Neuronal stem cell (in vitro differentiated cells): Measurements from ENCODE around the gene RBFOX2.

Source experiments
- DNase-seq: peaks from one replicate; pipeline ENCODE4 v3.0.0-alpha.2; 2013; ENCODE audit warnings: low spot score
- H2AFZ ChIP-seq: one replicate; pipeline ENCODE4 v1.6.1; 2013; ENCODE audit warnings: mild to moderate bottlenecking, low read length, inconsistent platforms
- H2AK5ac ChIP-seq: 2 replicates; pipeline ENCODE4 v1.6.1; 2013; ENCODE audit warnings: low read depth, mild to moderate bottlenecking, inconsistent platforms, low read length, moderate library complexity, mixed read lengths
- H2BK120ac ChIP-seq: 2 replicates; pipeline ENCODE4 v1.6.1; 2013; ENCODE audit warnings: low read depth, mild to moderate bottlenecking, inconsistent platforms, low read length, moderate library complexity, mixed read lengths
- H2BK12ac ChIP-seq: one replicate; pipeline ENCODE4 v1.6.1; 2013; ENCODE audit warnings: low read length, inconsistent platforms
- H2BK15ac ChIP-seq: 2 replicates; pipeline ENCODE4 v1.6.1; 2013; ENCODE audit warnings: mild to moderate bottlenecking, low read length, inconsistent platforms, mixed read lengths
- H2BK5ac ChIP-seq: one replicate; pipeline ENCODE4 v1.6.1; 2013; ENCODE audit warnings: inconsistent platforms, mild to moderate bottlenecking, low read length, moderate library complexity
- H3K14ac ChIP-seq: one replicate; pipeline ENCODE4 v1.6.1; 2013; ENCODE audit warnings: low read length, inconsistent platforms
- H3K18ac ChIP-seq: 2 replicates; pipeline ENCODE4 v1.6.1; 2013; ENCODE audit warnings: low read length, inconsistent platforms
- H3K23ac ChIP-seq: 2 replicates; pipeline ENCODE4 v1.6.1; 2013; ENCODE audit warnings: low read depth, mild to moderate bottlenecking, mixed read lengths, low read length, inconsistent platforms; ENCODE audit not compliant: poor library complexity
- H3K27ac ChIP-seq: replicated peaks from 3 replicates; pipeline ENCODE4 v1.5.1; 2013; ENCODE audit warnings: low read length, inconsistent platforms
- H3K27me3 ChIP-seq, 3 experiments: 2 replicates each; pipeline ENCODE4 v1.6.1; 2013; ENCODE audit warnings: low read length in 3 of 3, mild to moderate bottlenecking in 2 of 3, inconsistent platforms in 1 of 3, low read depth in 1 of 3, mixed read lengths in 1 of 3, moderate library complexity in 1 of 3; ENCODE audit not compliant: control insufficient read depth in 3 of 3, insufficient read depth in 3 of 3
- H3K36me3 ChIP-seq, 2 donors: replicated peaks in 1 of 2; 2 replicates each; pipeline ENCODE4 v1.6.1; 2013; ENCODE audit warnings: low read length in 2 of 2; ENCODE audit not compliant: control insufficient read depth in 2 of 2, insufficient read depth in 2 of 2
- H3K4ac ChIP-seq: 2 replicates; pipeline ENCODE4 v1.6.1; 2013; ENCODE audit warnings: inconsistent platforms, mild to moderate bottlenecking, low read length, moderate library complexity
- H3K4me1 ChIP-seq, 2 donors: 1 replicate in 1 of 2; 2 replicates in 1 of 2; pipeline ENCODE4 v1.6.1; 2013; ENCODE audit warnings: low read length in 2 of 2, low read depth in 1 of 2; ENCODE audit not compliant: control insufficient read depth in 2 of 2, insufficient read depth in 1 of 2
- H3K4me2 ChIP-seq: one replicate; pipeline ENCODE4 v1.6.1; 2013; ENCODE audit warnings: mild to moderate bottlenecking, low read length, inconsistent platforms; ENCODE audit not compliant: insufficient read depth, poor library complexity, severe bottlenecking
- H3K4me3 ChIP-seq, 2 donors: 2 replicates each; pipeline ENCODE4 v1.5.1; 2013; ENCODE audit warnings: low read length in 2 of 2, mild to moderate bottlenecking in 2 of 2, inconsistent platforms in 1 of 2, moderate library complexity in 1 of 2
- H3K79me1 ChIP-seq: one replicate; pipeline ENCODE4 v1.6.1; 2013; ENCODE audit warnings: low read depth, mild to moderate bottlenecking, inconsistent platforms, low read length, moderate library complexity
- H3K9ac ChIP-seq: one replicate; pipeline ENCODE4 v1.6.1; 2013; ENCODE audit warnings: mild to moderate bottlenecking, low read depth, low read length, inconsistent platforms; ENCODE audit not compliant: poor library complexity
- H3K9me3 ChIP-seq, 2 donors: replicated peaks in 1 of 2; 2 replicates each; pipeline versions ENCODE3 to v1.6.1; 2013; ENCODE audit warnings: low read length in 2 of 2, mild to moderate bottlenecking in 2 of 2, inconsistent platforms in 1 of 2, low read depth in 1 of 2, mixed read lengths in 1 of 2, moderate library complexity in 1 of 2; ENCODE audit not compliant: control insufficient read depth in 2 of 2, insufficient read depth in 1 of 2
- H4K8ac ChIP-seq: one replicate; pipeline ENCODE4 v1.6.1; 2013; ENCODE audit warnings: low read depth, mild to moderate bottlenecking, inconsistent platforms, low read length, moderate library complexity
- H4K91ac ChIP-seq: one replicate; pipeline ENCODE4 v1.6.1; 2013; ENCODE audit warnings: low read length, low read depth, mild to moderate bottlenecking, inconsistent platforms; ENCODE audit not compliant: poor library complexity
- WGBS, 2 donors: extraction: QIAGEN DNeasy Blood & Tissue Kit; methylation state at CpG; one replicate each; pipeline ENCODE4 v1.1.7; 2013; ENCODE audit warnings: missing lambda C conversion rate in 2 of 2, mixed read lengths in 1 of 2; ENCODE audit not compliant: insufficient read length in 2 of 2, insufficient replicate concordance in 1 of 2; ENCODE audit errors: extremely low coverage in 2 of 2; 5-methylcytosine and 5-hydroxymethylcytosine counted together

RBFOX2 gene

GRCh38 chr22:35758394-35758793, 270.2 kb downstream of the RBFOX2 start:
- Histone ChIP-seq H3K4me1 (peaks cover 0 to 3% of the 10 kb centered on the region in 2 donors), H2BK12ac (no peak overlapping the region), H2AK5ac (no peak overlapping the region), H3K27ac (no peak overlapping the region), H3K4ac (no peak overlapping the region), H3K4me3 (no peak overlapping the region), H4K8ac (no peak overlapping the region), H3K79me1 (no peaks in the 10 kb centered on the region), H3K23ac (no peak overlapping the region), H2BK120ac (no peak overlapping the region), H2BK15ac (no peak overlapping the region), H3K4me2 (no peak overlapping the region), H2BK5ac (no peak overlapping the region), H3K9ac (no peak overlapping the region), H3K14ac (no peak overlapping the region), H2AFZ (no peak overlapping the region), H3K36me3 (peaks cover 4 to 88% of the 10 kb centered on the region in 2 donors), H3K9me3 (no peaks in the 10 kb centered on the region), H4K91ac (no peak overlapping the region), H3K27me3 (no peaks in the 10 kb centered on the region), H3K18ac (no peak overlapping the region)
- WGBS, 2 donors, result no CpG with 5 or more reads among the region's 1 CpG
- DNase-seq, result no peak

GRCh38 chr22:35756722-35757121, 271.9 kb downstream of the RBFOX2 start:
- DNase-seq, result no peak
- Histone ChIP-seq H3K4me2 (no peak overlapping the region), H3K14ac (no peak overlapping the region), H2BK12ac (no peak overlapping the region), H3K9me3 (no peaks in the 10 kb centered on the region), H2BK15ac (no peak overlapping the region), H2BK120ac (no peak overlapping the region), H3K18ac (no peak overlapping the region), H3K27ac (no peak overlapping the region), H3K4ac (no peak overlapping the region), H3K23ac (no peak overlapping the region), H4K8ac (no peak overlapping the region), H2BK5ac (no peak overlapping the region), H4K91ac (no peak overlapping the region), H3K36me3 (peaks cover 4 to 82% of the 10 kb centered on the region in 2 donors), H3K4me1 (peaks cover 7 to 11% of the 10 kb centered on the region in 2 donors), H3K4me3 (no peak overlapping the region), H3K9ac (no peak overlapping the region), H3K79me1 (no peaks in the 10 kb centered on the region), H2AFZ (no peak overlapping the region), H2AK5ac (no peak overlapping the region), H3K27me3 (no peaks in the 10 kb centered on the region)
- WGBS, 2 donors, result no CpG with 5 or more reads among the region's 1 CpG

- H2BK12ac ChIP-seq, result no peak overlapping the region
- H2AK5ac ChIP-seq, result no peak overlapping the region
- H2AFZ ChIP-seq, result no peak overlapping the region
- H3K4me3 ChIP-seq, result no peak overlapping the region
- H3K27me3 ChIP-seq, result no peaks in the 10 kb centered on the region
- no peak overlapping the region for H2BK15ac ChIP-seq
- H3K9me3 ChIP-seq, result no peaks in the 10 kb centered on the region
- H3K79me1 ChIP-seq, result no peaks in the 10 kb centered on the region
- H3K14ac ChIP-seq, result no peak overlapping the region
- no peak overlapping the region for H3K4ac ChIP-seq
- H3K36me3 ChIP-seq, result peaks cover 1 to 82% of the 10 kb centered on the region in 2 donors
- peaks cover 7 to 19% of the 10 kb centered on the region in 2 donors for H3K4me1 ChIP-seq
- H2BK5ac ChIP-seq, result no peak overlapping the region
- no peak overlapping the region for H2BK120ac ChIP-seq
- no peak overlapping the region for H3K4me2 ChIP-seq
- no peak overlapping the region for H3K18ac ChIP-seq
- DNase-seq, result no peak
- no peak overlapping the region for H4K91ac ChIP-seq
- H3K27ac ChIP-seq, result no peak overlapping the region
- WGBS, 2 donors, result no CpG with 5 or more reads among the region's 2 CpGs
- no peak overlapping the region for H3K9ac ChIP-seq
- no peak overlapping the region for H3K23ac ChIP-seq
- H4K8ac ChIP-seq, result no peak overlapping the region
Measured at GRCh38 chr22:35754761-35755160, 273.9 kb downstream of the RBFOX2 start.

- Histone ChIP-seq H3K79me1 (no peaks in the 10 kb centered on the region), H2BK12ac (no peak overlapping the region), H3K36me3 (peaks cover 0 to 75% of the 10 kb centered on the region in 2 donors), H4K91ac (no peak overlapping the region), H3K4ac (no peak overlapping the region), H3K4me2 (no peak overlapping the region), H3K9ac (no peak overlapping the region), H3K4me3 (no peak overlapping the region), H3K4me1 (peaks cover 7 to 17% of the 10 kb centered on the region in 2 donors), H3K23ac (no peak overlapping the region), H3K9me3 (no peaks in the 10 kb centered on the region), H3K27me3 (no peaks in the 10 kb centered on the region), H2AK5ac (no peak overlapping the region), H3K14ac (no peak overlapping the region), H3K18ac (no peak overlapping the region), H3K27ac (peak overlapping the region; percentile 71), H2BK120ac (no peak overlapping the region), H2BK15ac (no peak overlapping the region), H2BK5ac (no peak overlapping the region), H4K8ac (no peak overlapping the region), H2AFZ (no peak overlapping the region)
- WGBS, 2 donors, result no CpG with 5 or more reads among the region's 3 CpGs
- no peak for DNase-seq
Measured at GRCh38 chr22:35752863-35753189, 275.8 kb downstream of the RBFOX2 start.
